ENCODE results near the gene NLN. TPM values are rescaled to one million over a fixed set of nuclear protein-coding genes. Genes with fewer than 3 reads are reported as not detected.

NLN gene
- total and polyA plus RNA-seq, 2 of the 4 experiments (the other 2 are of a cell fraction): 19.1 to 37.1 TPM

GRCh38 chr5:65823204-65823603 lies 101.2 kb downstream of the NLN start:
- H2BK15ac ChIP-seq (ENCODE audit: low read depth, low read length): no peak overlapping the region
- H2AK9ac ChIP-seq (replicated peaks; ENCODE audit: low read depth, low read length, poor library complexity): no peak overlapping the region
- no peak overlapping the region for H3K4me2 ChIP-seq (ENCODE audit: low read depth, low read length)
- ATAC-seq (ENCODE audit: low read depth): no peak
- H3K27ac ChIP-seq (ENCODE audit: insufficient read depth, low read length): no peak overlapping the region
- H2AFZ ChIP-seq (replicated peaks; ENCODE audit: low read length, poor library complexity): no peak overlapping the region
- POLR2A ChIA-PET (ENCODE audit: unreplicated experiment): no interaction called here
- no TSS peak for BruUV-seq (replicated peaks)
- no peak overlapping the region for H2BK120ac ChIP-seq (ENCODE audit: low read depth, low read length)
- dilution Hi-C loops (cut with HindIII; ENCODE audit: low sequenced_read_pairs, unreplicated experiment): no loop called here
- H3K9me1 ChIP-seq (ENCODE audit: insufficient read depth, low read length): peaks cover 3% of the 10 kb centered on the region
- H3K4ac ChIP-seq (ENCODE audit: low read depth, low read length): no peak overlapping the region
- H3K14ac ChIP-seq (replicated peaks; ENCODE audit: low read depth, low read length): no peak overlapping the region
- 0 out of 2 replicates have a peak, but pooled peaks cover 3% of the 10 kb centered on the region for H3K4me1 ChIP-seq (ENCODE audit: control insufficient read depth, insufficient read depth, low read length)
- CTCF ChIA-PET: no interaction called here
- no peak overlapping the region for H4K8ac ChIP-seq (ENCODE audit: low read depth in 2 of 2, low read length in 2 of 2)
- no CpG with 5 or more reads among the region's 2 CpGs for WGBS, 2 experiments (ENCODE audit: extremely low coverage in 2 of 2, insufficient read length in 1 of 2)
- 0 out of 2 replicates have a peak overlapping the region, but pooled peaks have one; percentile 10 for H2AK5ac ChIP-seq (ENCODE audit: low read depth, low read length)
- H3K56ac ChIP-seq (ENCODE audit: extremely low read depth, insufficient read depth, low read length): no peak overlapping the region
- no peak overlapping the region for H3K9ac ChIP-seq (ENCODE audit: low read depth, low read length)
- H3K18ac ChIP-seq (ENCODE audit: low read depth, low read length): no peak overlapping the region
- H3K4me3 ChIP-seq (ENCODE audit: insufficient read depth, low read depth, low read length): no peak overlapping the region
- no peak overlapping the region for H2BK5ac ChIP-seq (ENCODE audit: low read depth, low read length, poor library complexity, severe bottlenecking)
- H3K36me3 ChIP-seq (ENCODE audit: control insufficient read depth, insufficient read depth, low read length): peaks cover 4% of the 10 kb centered on the region; the same call in 1 of the 2 replicates
- no peaks in the 10 kb centered on the region for H4K20me1 ChIP-seq (ENCODE audit: insufficient read depth, low read length)
- no peak overlapping the region for H4K91ac ChIP-seq (ENCODE audit: insufficient read depth, low read depth, low read length)
- H4K5ac ChIP-seq (ENCODE audit: low read depth, low read length): no peak overlapping the region
- in situ Hi-C loops (cut with MboI; ENCODE audit: low sequenced_read_pairs): no loop called here
- H2BK20ac ChIP-seq (ENCODE audit: low read depth, low read length): no peak overlapping the region
- peak; percentile 23 for DNase-seq
- TF ChIP-seq MXI1 (IDR thresholded peaks at IDR 0.05; ENCODE audit: borderline replicate concordance, low read depth, low read length): no peak
- TF ChIP-seq RCOR1 (IDR thresholded peaks at IDR 0.05; ENCODE audit: insufficient replicate concordance, low read length): no peak
- TF ChIP-seq POLR2A (IDR thresholded peaks at IDR 0.05; ENCODE audit: low read depth, low read length): no peak
- TF ChIP-seq RAD21 (IDR thresholded peaks at IDR 0.05; ENCODE audit: low read length): no peak
- TF ChIP-seq BHLHE40 (IDR thresholded peaks at IDR 0.05; ENCODE audit: low read depth, low read length): no peak
- TF ChIP-seq CHD1 (IDR thresholded peaks at IDR 0.05; ENCODE audit: low read depth, low read length): no peak
- TF ChIP-seq NFE2L2 (IDR thresholded peaks at IDR 0.05; ENCODE audit: low read depth, low read length): no peak
- TF ChIP-seq CTCF (conservative IDR thresholded peaks at IDR 0.05; ENCODE audit: low read depth, low read length): no peak
- no peak for TF ChIP-seq RFX5 (IDR thresholded peaks at IDR 0.05; ENCODE audit: low read depth, low read length)
- TF ChIP-seq, protein P1, sequence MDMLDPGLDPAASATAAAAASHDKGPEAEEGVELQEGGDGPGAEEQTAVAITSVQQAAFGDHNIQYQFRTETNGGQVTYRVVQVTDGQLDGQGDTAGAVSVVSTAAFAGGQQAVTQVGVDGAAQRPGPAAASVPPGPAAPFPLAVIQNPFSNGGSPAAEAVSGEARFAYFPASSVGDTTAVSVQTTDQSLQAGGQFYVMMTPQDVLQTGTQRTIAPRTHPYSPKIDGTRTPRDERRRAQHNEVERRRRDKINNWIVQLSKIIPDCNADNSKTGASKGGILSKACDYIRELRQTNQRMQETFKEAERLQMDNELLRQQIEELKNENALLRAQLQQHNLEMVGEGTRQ (IDR thresholded peaks at IDR 0.05; ENCODE audit: low read depth, low read length): no peak
- TF ChIP-seq ELK1 (IDR thresholded peaks at IDR 0.05; ENCODE audit: borderline replicate concordance, low read depth, low read length): no peak
- TF ChIP-seq MAFK (IDR thresholded peaks at IDR 0.05; ENCODE audit: low read depth, low read length): no peak
- TF ChIP-seq SMC3 (IDR thresholded peaks at IDR 0.05; ENCODE audit: low read depth, low read length): no peak
- TF ChIP-seq FOS (IDR thresholded peaks at IDR 0.05; ENCODE audit: low read depth, low read length): no peak
- TF ChIP-seq CEBPB (IDR thresholded peaks at IDR 0.05; ENCODE audit: low read depth, low read length): no peak
- TF ChIP-seq MAZ (IDR thresholded peaks at IDR 0.05; ENCODE audit: borderline replicate concordance, low read depth, low read length): no peak
- H3K27me3 ChIP-seq (ENCODE audit: control insufficient read depth, insufficient read depth, low read length): no peaks in the 10 kb centered on the region
- H3K9me3 ChIP-seq (ENCODE audit: control insufficient read depth, insufficient read depth, low read length): no peaks in the 10 kb centered on the region
- peaks cover 0 to 3% of the 10 kb centered on the region in 2 experiments; a peak in 1 of 4 replicates for H3K79me1 ChIP-seq (ENCODE audit: low read depth in 1 of 2, low read length in 2 of 2)
- H3K23ac ChIP-seq (ENCODE audit: low read depth, low read length): 0 out of 2 replicates have a peak overlapping the region, but pooled peaks have one; percentile 53
- intact Hi-C loops (cut with micrococcal nuclease): no loop called here
